HAP-1 (cell line): ENCODE data around the gene COPS4.
"Not testable (repeated sequence)": the region's sequence is repeated elsewhere in the genome, so short reads cannot be mapped to it uniquely, and the experiment has no call there.

Experiments
- DNase-seq, 2 experiments: peaks; one replicate each; pipeline ENCODE4 v3.0.0-alpha.2; 2016 to 2020; ENCODE audit warnings: low spot score in 2 of 2
- H3K27me3 ChIP-seq: fragments of 250-450 bp; sonication (Bioruptor Pico); 2 replicates; pipeline ENCODE4 v1.5.1; 2020; ENCODE audit warnings: low read depth, mild to moderate bottlenecking, moderate library complexity
- H3K36me3 ChIP-seq: fragments of 250-450 bp; sonication (Bioruptor Pico); replicated peaks from 2 replicates; pipeline ENCODE4 v1.5.1; 2020; ENCODE audit warnings: mild to moderate bottlenecking
- H3K4me1 ChIP-seq: fragments of 250-450 bp; sonication (Bioruptor Pico); 2 replicates; pipeline ENCODE4 v1.5.1; 2020; ENCODE audit warnings: mild to moderate bottlenecking
- H3K4me3 ChIP-seq: fragments of 250-450 bp; sonication (Bioruptor Pico); 2 replicates; pipeline ENCODE4 v1.5.1; 2020; ENCODE audit warnings: mild to moderate bottlenecking, moderate library complexity
- H3K9me3 ChIP-seq: fragments of 250-450 bp; sonication (Bioruptor Pico); 2 replicates; pipeline ENCODE4 v1.5.1; 2020; ENCODE audit warnings: mild to moderate bottlenecking, moderate library complexity
- in situ Hi-C: fragments of 300-500 bp; cut with MboI; formaldehyde crosslinking; loops from 3 replicates; pipeline ENCODE4 v1.14.3; 2020; ENCODE audit warnings: low sequenced_read_pairs, inconsistent platforms, mixed read lengths

COPS4 gene

GRCh38 chr4:83111751-83112141 is 76.8 kb downstream of the COPS4 start:
- H3K36me3 ChIP-seq, H3K27me3 ChIP-seq, DNase-seq, H3K4me3 ChIP-seq, in situ Hi-C loops, H3K9me3 ChIP-seq: not testable (repeated sequence)
- H3K4me1 ChIP-seq, result peaks cover 24% of the 10 kb centered on the region

GRCh38 chr4:83112231-83112630 is 77.2 kb downstream of the COPS4 start:
- no peak overlapping the region for H3K4me3 ChIP-seq
- no peak for DNase-seq
- H3K36me3 ChIP-seq, result no peaks in the 10 kb centered on the region
- H3K4me1 ChIP-seq, result peaks cover 24% of the 10 kb centered on the region
- in situ Hi-C loops, result no loop called here
- no peaks in the 10 kb centered on the region for H3K9me3 ChIP-seq
- H3K27me3 ChIP-seq, result no peaks in the 10 kb centered on the region

DNA sequence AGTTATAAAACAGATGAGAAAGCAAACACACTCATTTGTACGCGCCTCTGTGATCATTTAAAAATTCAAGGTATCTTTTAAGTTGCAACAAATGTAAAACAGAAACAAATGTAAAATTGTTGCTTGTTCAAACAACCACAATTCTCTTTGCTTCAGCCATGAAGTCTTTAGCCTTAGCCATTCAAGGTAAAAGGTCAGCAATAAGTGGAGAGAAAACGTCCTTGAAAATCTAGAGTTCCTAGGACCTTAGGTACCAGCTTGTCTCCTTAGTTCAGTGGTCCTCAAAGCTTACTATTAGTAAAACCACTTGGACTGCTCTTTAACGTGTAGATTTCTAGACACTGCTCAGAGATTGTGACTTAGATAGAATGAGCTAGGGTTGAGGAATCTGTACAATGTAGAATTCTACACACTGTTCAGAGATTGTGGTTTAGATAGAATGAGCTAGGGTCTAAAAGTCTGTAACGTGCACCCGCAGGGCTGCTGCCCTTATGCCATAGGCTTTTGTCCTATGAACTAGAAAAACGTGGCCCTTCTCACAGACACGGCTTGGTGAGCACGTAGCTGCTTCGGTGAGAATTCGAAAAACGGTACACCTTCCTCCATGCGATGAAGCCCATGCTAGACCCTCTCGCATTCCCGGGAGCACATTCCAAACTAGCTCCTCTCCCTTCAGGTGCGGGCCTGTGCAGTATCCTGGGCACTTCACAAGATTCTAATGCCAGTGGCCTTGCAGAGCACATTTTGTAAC is 77.9 kb downstream of the COPS4 start:
- no peaks in the 10 kb centered on the region for H3K9me3 ChIP-seq
- no peak for DNase-seq
- in situ Hi-C loops, result no loop called here
- H3K4me1 ChIP-seq, result peaks cover 24% of the 10 kb centered on the region
- H3K36me3 ChIP-seq, result no peaks in the 10 kb centered on the region
- H3K27me3 ChIP-seq, result no peaks in the 10 kb centered on the region
- no peak overlapping the region for H3K4me3 ChIP-seq

GRCh38 chr4:83113429-83113786 is 78.4 kb downstream of the COPS4 start:
- Histone ChIP-seq H3K9me3 (no peaks in the 10 kb centered on the region), H3K4me1 (peaks cover 24% of the 10 kb centered on the region), H3K36me3 (no peaks in the 10 kb centered on the region), H3K27me3 (no peaks in the 10 kb centered on the region), H3K4me3 (no peak overlapping the region)
- in situ Hi-C loops, result no loop called here
- DNase-seq, result no peak

DNA sequence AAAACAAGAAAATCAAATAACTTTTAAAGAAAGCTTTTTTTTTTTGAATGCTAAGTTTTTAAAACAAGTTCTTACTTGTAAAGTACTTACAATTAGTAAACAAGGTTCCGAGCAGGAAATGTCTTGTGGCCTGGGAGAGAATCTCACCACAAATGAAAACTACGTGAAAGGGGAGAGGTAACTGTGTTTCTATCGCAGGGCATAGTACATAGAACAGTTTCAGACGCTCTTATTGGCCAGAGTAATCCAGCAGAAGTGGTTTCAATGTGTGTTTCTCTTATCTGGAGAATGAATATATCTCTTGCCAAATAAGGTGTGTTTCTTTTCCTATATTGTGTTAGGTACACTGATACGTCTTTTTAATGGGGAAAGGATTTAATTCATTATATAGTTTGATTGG is 79.6 kb downstream of the COPS4 start, which contains the start of gene PLAC8:
TSS of gene PLAC8 (minus strand) at position 154 of the 400 bp plus-strand sequence. CDS start 6,808 bp downstream, outside the sequence.
- Histone ChIP-seq H3K27me3 (no peaks in the 10 kb centered on the region), H3K4me3 (no peak within 1 kb of the TSS), H3K4me1 (peaks cover 20% of the 10 kb centered on the region), H3K9me3 (no peaks in the 10 kb centered on the region), H3K36me3 (no peaks in the 10 kb centered on the region)
- no peak for DNase-seq
- in situ Hi-C loops, result no loop called here

GRCh38 chr4:83115000-83115399 is 80.0 kb downstream of the COPS4 start:
- in situ Hi-C loops, result no loop called here
- no peak for DNase-seq
- Histone ChIP-seq H3K27me3 (no peaks in the 10 kb centered on the region), H3K4me3 (no peak overlapping the region), H3K4me1 (peaks cover 20% of the 10 kb centered on the region), H3K9me3 (no peaks in the 10 kb centered on the region), H3K36me3 (no peaks in the 10 kb centered on the region)

- Histone ChIP-seq H3K9me3 (no peaks in the 10 kb centered on the region), H3K4me1 (peaks cover 13% of the 10 kb centered on the region), H3K27me3 (no peaks in the 10 kb centered on the region), H3K36me3 (no peaks in the 10 kb centered on the region), H3K4me3 (no peak overlapping the region)
- DNase-seq, result peak; percentile 17 to 43
- in situ Hi-C loops, result no loop called here
Observed at GRCh38 chr4:83115656-83116285, 80.8 kb downstream of the COPS4 start.

GRCh38 chr4:83118869-83119268 is 83.9 kb downstream of the COPS4 start:
- Histone ChIP-seq H3K36me3 (no peaks in the 10 kb centered on the region), H3K4me3 (no peak overlapping the region), H3K9me3 (peaks cover 4% of the 10 kb centered on the region; the same call in 1 of the 2 replicates), H3K27me3 (no peaks in the 10 kb centered on the region), H3K4me1 (peaks cover 11% of the 10 kb centered on the region)
- in situ Hi-C loops, result no loop called here
- no peak for DNase-seq

DNA sequence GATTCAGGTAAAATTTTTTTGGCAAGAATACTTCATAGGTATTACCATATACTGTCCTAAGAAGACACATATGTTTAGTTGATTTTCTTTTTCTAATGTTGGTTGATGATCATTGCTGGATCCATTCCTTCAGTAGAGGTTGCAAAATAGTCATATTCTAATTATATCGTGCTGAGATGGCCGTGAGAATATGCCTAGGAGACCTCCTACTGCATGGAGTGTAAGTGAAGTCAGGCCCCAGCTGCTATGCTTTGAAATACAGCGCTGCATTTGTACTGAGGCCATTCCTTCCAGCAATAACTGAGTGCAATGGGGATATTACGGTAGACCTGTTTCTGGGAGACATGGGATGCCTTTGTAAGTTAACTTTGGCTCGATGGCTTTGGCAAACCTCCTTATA is 86.3 kb downstream of the COPS4 start:
- no peaks in the 10 kb centered on the region; the same call in 1 of the 2 replicates for H3K4me1 ChIP-seq
- in situ Hi-C loops, result no loop called here
- no peaks in the 10 kb centered on the region for H3K27me3 ChIP-seq
- no peak for DNase-seq
- peaks cover 4% of the 10 kb centered on the region; the same call in 1 of the 2 replicates for H3K9me3 ChIP-seq
- H3K36me3 ChIP-seq, result no peaks in the 10 kb centered on the region
- H3K4me3 ChIP-seq, result no peak overlapping the region

- H3K36me3 ChIP-seq, result no peaks in the 10 kb centered on the region
- in situ Hi-C loops, result no loop called here
- no peak overlapping the region for H3K4me3 ChIP-seq
- H3K4me1 ChIP-seq, result no peaks in the 10 kb centered on the region
- no peaks in the 10 kb centered on the region for H3K27me3 ChIP-seq
- H3K9me3 ChIP-seq, result peaks cover 4% of the 10 kb centered on the region; the same call in 1 of the 2 replicates
- DNase-seq, result no peak
Observed at GRCh38 chr4:83124111-83124780, 89.3 kb downstream of the COPS4 start.
